Ovary (tissue), 9 donors: ENCODE measurements around the gene DDX60. TPM values are rescaled to one million over a fixed set of nuclear protein-coding genes. Genes with fewer than 3 reads are reported as not detected.
"Not testable (repeated sequence)": the region's sequence is repeated elsewhere in the genome, so short reads cannot be mapped to it uniquely, and the experiment has no call there.

Experiments
- DNase-seq, 5 donors: peaks; one replicate each; pipeline ENCODE4 v3.0.0-alpha.2; 2019 to 2020
- H3K27ac ChIP-seq, 2 donors: fragments of 200-600 bp; one replicate each; pipeline versions ENCODE4 v1.5.1 to v1.8.0; 2019 to 2022
- H3K27me3 ChIP-seq: fragments of 200-600 bp; one replicate; pipeline ENCODE4 v1.8.0; 2022
- H3K36me3 ChIP-seq: fragments of 200-600 bp; sonication (generic); one replicate; pipeline ENCODE4 v1.5.1; 2019
- H3K4me1 ChIP-seq: one replicate; pipeline ENCODE4 v1.8.1; 2013; ENCODE audit warnings: mild to moderate bottlenecking, moderate library complexity; ENCODE audit not compliant: insufficient read depth
- H3K4me3 ChIP-seq: fragments of 200-600 bp; sonication (generic); one replicate; pipeline ENCODE4 v1.5.1; 2017
- H3K9me3 ChIP-seq, 2 donors: fragments of 200-600 bp in 1 of 2; sonication (generic) in 1 of 2; one replicate each; pipeline versions ENCODE4 v1.5.1 to v1.8.1; 2013 to 2019; ENCODE audit warnings: mild to moderate bottlenecking in 1 of 2, moderate library complexity in 1 of 2
- EP300 ChIP-seq: sonication (generic); formaldehyde crosslinking; IDR thresholded peaks from one replicate; pipeline ENCODE4 v1.6.1; 2017; ENCODE audit warnings: antibody characterized with exemption
- POLR2A ChIP-seq: fragments of 450-650 bp; IDR thresholded peaks from one replicate; pipeline ENCODE4 v1.6.1; 2017; ENCODE audit warnings: antibody characterized with exemption, mild to moderate bottlenecking, moderate library complexity
- WGBS, 3 donors: extraction: QIAGEN DNeasy Blood & Tissue Kit in 1 of 3; methylation state at CpG; one replicate each; pipeline versions ENCODE4 v1.1.5 to v1.1.7; 2013 to 2017; 5-methylcytosine and 5-hydroxymethylcytosine counted together
- intact Hi-C, 4 donors: fragments of 100-400 bp; cut with DNase I; formaldehyde crosslinking; loops; one replicate each; pipeline versions ENCODE4 v1.11.0 to v1.15.1; 2022 to 2023
- polyA plus RNA-seq, 2 donors: library from polyadenylated mRNA; stranded (reverse); fragments of 200-250 nt in 1 of 2; fragments of 350-450 nt in 1 of 2; fragmentation: Illumina TruSeq in 1 of 2; extraction: RNeasy Lipid Tissue Mini Kit (QIAGEN cat#74804) in 1 of 2; gene quantifications; one replicate each; pipeline ENCODE4 v1.2.3, GENCODE V29; 2013 to 2014
- total RNA-seq, 7 donors: library from RNA; depleted of rRNA in 2 of 7; stranded (reverse); fragments of >200 nt in 2 of 7; fragmentation: NEBNext Ultra II Directional in 3 of 7; extraction: Animal tissue kit (Norgen Biotek cat#: 25700) in 3 of 7; gene quantifications; one replicate each; pipeline versions ENCODE4 v1.1.0 to v1.2.4, GENCODE V29; 2016 to 2023
- TF ChIP-seq, protein P1 (sequence below), 3 donors: fragments of 450-650 bp in 2 of 3; fragments of 200-600 bp in 1 of 3; IDR thresholded peaks; one replicate each; pipeline versions ENCODE4 v1.5.1 to v1.8.0; 2016 to 2022; ENCODE audit warnings: antibody characterized with exemption in 3 of 3, mild to moderate bottlenecking in 1 of 3
- donor health status: DM: no; HTN: no; CAD: no; lungs with moderate emphysema.
- donor health status: DM: no; HTN: no; CAD: no.
- donor health status: Bipolar disorder and iron deficiency.
- donor health status: DM: yes; HTN: yes; CAD: no.
- donor health status: DM: no; HTN: no; CAD: no.
- donor health status: DM: yes; HTN: yes; CAD: no.

DDX60 gene
- total and polyA plus RNA-seq, 9 donors, result 12.0 to 31.6 (median 24.8) TPM

DNA sequence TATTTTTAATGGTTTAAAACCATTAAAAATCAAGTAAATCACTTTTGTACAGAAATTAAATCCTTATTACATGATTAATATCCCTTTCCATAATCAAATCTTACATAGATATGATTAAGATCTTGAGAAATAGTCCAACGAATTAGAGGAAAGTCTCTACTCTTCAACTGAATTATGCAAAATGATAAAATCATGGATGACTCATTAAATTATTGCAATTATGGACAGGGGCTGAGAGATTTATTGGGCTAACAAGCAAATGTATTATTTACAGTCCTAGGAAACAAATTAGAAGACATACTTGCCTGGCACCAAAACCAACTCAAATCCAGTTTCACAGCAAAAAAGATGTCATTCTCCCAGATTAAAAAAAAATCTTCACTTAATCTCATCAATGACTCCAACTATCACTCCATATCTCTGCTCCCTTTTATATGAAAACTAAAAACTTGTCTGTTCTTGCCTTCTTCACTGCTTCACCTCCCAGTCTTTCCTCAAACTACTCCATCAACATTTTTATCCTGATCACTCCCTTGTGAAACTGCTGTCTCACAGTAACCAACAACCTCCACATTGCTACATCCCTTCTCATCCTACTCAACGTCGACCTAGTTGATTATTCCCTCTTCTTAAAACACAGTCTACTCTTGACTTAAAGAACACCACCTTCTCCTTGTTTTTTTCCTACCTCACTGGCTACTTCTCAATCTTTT is 18.4 kb upstream of the DDX60 start:
- TF ChIP-seq POLR2A (no peak), EP300 (no peak)
- TF ChIP-seq, protein P1, sequence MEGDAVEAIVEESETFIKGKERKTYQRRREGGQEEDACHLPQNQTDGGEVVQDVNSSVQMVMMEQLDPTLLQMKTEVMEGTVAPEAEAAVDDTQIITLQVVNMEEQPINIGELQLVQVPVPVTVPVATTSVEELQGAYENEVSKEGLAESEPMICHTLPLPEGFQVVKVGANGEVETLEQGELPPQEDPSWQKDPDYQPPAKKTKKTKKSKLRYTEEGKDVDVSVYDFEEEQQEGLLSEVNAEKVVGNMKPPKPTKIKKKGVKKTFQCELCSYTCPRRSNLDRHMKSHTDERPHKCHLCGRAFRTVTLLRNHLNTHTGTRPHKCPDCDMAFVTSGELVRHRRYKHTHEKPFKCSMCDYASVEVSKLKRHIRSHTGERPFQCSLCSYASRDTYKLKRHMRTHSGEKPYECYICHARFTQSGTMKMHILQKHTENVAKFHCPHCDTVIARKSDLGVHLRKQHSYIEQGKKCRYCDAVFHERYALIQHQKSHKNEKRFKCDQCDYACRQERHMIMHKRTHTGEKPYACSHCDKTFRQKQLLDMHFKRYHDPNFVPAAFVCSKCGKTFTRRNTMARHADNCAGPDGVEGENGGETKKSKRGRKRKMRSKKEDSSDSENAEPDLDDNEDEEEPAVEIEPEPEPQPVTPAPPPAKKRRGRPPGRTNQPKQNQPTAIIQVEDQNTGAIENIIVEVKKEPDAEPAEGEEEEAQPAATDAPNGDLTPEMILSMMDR (IDR thresholded peaks at IDR 0.05), result no peak
- H3K27me3 ChIP-seq, result no peaks in the 10 kb centered on the region
- H3K9me3 ChIP-seq, result no peaks in the 10 kb centered on the region
- no peak for DNase-seq
- no peak overlapping the region for H3K27ac ChIP-seq
- WGBS, 3 donors, result 71 to 80% (median 77%) methylated on average over 3 of the region's 3 CpGs
- H3K36me3 ChIP-seq, result no peaks in the 10 kb centered on the region
- intact Hi-C loops, result no loop called here
- no peak overlapping the region for H3K4me3 ChIP-seq
- no peaks in the 10 kb centered on the region for H3K4me1 ChIP-seq

DNA sequence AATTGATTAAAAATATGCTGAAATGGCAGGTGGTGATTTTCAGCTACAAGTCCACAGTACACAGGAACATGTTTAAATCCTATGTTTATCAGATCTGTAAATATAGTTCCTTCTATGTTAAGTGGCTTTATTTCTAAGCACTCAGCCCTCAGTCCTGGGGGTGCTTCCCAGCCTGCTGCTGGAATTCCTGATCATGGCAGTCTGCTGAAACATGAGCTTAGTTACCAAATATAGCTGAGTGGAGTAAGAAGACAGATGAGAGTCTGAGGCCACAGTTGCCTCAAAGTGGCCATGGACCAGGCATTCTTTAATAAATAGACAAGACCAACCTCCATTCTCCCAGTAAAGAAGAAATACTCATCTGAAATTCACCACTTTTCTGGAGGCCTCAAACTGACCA is 17.1 kb upstream of the DDX60 start:
- peaks cover 0 to 3% of the 10 kb centered on the region in 2 donors for H3K9me3 ChIP-seq
- intact Hi-C loops, result no loop called here
- no peak for DNase-seq
- TF ChIP-seq EP300 (no peak), POLR2A (no peak)
- TF ChIP-seq, protein P1 (IDR thresholded peaks at IDR 0.05), result no peak
- no peak overlapping the region for H3K27ac ChIP-seq
- no peak overlapping the region for H3K4me3 ChIP-seq
- H3K27me3 ChIP-seq, result no peaks in the 10 kb centered on the region
- H3K36me3 ChIP-seq, result no peaks in the 10 kb centered on the region
- no peaks in the 10 kb centered on the region for H3K4me1 ChIP-seq

DNA sequence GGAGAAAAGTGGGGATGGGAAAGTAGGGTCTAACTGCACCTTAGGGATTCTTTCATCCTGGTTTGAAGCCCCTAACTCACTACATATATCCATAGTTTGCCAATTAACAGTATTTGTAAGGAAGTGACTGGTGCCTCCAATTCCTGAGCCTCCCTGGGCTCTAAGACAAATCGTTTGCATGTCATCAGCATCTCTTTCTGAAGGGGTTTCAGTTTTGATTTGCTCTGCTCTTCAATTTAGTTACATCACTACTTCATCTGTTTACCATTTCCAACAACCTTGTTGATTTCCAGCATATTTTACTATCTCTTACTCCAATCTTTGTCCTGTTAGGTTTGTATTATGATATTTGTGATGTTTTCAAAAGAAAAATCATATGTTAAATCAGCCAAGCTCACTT is 15.5 kb upstream of the DDX60 start:
- H3K27ac ChIP-seq, result no peak overlapping the region
- no peaks in the 10 kb centered on the region for H3K36me3 ChIP-seq
- 75 to 80% (median 76%) methylated on average over 1 of the region's 1 CpG for WGBS, 3 donors
- H3K4me3 ChIP-seq, result no peak overlapping the region
- intact Hi-C loops, result no loop called here
- no peaks in the 10 kb centered on the region for H3K27me3 ChIP-seq
- DNase-seq, result no peak
- H3K9me3 ChIP-seq, result peaks cover 0 to 3% of the 10 kb centered on the region in 2 donors
- H3K4me1 ChIP-seq, result no peaks in the 10 kb centered on the region
- TF ChIP-seq POLR2A (no peak), EP300 (no peak)
- TF ChIP-seq, protein P1 (IDR thresholded peaks at IDR 0.05), result no peak

DNA sequence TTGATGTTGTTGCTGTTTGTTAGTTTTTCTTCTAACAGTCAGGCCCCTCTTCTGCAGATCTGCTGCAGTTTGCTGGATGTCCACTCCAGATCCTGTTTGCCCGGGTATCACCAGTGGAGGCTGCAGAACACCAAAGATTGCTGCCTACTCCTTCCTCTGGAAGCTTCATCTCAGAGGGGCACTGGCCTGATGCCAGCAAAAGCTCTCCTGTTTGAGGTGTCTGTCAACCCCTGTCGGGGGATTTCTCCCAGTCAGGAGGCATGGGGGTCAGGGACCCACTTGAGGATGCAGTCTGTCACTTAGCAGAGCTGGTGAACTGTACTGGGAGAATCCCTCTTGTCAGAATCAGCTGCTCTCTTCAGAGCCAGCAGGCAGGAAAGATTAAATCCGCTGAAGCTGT is 12.0 kb upstream of the DDX60 start:
- H3K27me3 ChIP-seq, H3K4me3 ChIP-seq, DNase-seq, H3K36me3 ChIP-seq, intact Hi-C loops, H3K27ac ChIP-seq, H3K4me1 ChIP-seq, H3K9me3 ChIP-seq: not testable (repeated sequence)
- 81 to 84% (median 82%) methylated on average over 3 of the region's 3 CpGs for WGBS, 3 donors

DNA sequence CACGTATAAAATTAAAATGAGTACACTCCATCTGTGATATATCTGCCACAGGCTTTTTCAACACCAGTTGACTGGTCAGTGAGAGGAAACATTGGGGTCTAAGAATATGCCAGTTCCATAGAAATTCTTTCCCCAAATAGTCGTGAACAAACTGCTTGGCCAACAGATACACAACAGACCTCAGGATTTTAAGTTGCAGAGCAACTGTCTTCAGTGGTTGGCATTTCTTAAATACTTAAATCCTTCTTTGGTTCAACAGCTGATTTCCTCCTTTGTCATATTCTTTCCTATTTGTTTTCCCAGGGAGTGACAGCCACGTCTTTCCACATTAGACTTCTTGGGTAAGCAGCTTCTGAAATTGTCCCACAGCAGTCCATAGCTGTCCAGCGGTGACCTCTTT is 7.0 kb upstream of the DDX60 start:
- intact Hi-C loops, result no loop called here
- H3K9me3 ChIP-seq, result no peaks in the 10 kb centered on the region
- 85 to 96% (median 88%) methylated on average over 4 of the region's 4 CpGs for WGBS, 3 donors
- no peaks in the 10 kb centered on the region for H3K4me1 ChIP-seq
- TF ChIP-seq, protein P1 (IDR thresholded peaks at IDR 0.05), result no peak
- TF ChIP-seq EP300 (no peak), POLR2A (no peak)
- DNase-seq, result no peak
- H3K27ac ChIP-seq, result no peak overlapping the region
- no peak overlapping the region for H3K4me3 ChIP-seq
- H3K27me3 ChIP-seq, result no peaks in the 10 kb centered on the region
- no peaks in the 10 kb centered on the region for H3K36me3 ChIP-seq
